Mesothelial cell of epicardium (in vitro differentiated cells): Measurements from ENCODE around the gene KLHDC9. TPM values are rescaled to one million over a fixed set of nuclear protein-coding genes. Genes with fewer than 3 reads are reported as not detected.

Experiments used
- DNase-seq, 2 experiments: peaks; one replicate each; pipeline ENCODE4 v3.0.0; 2021; ENCODE audit warnings: low spot score in 2 of 2; ENCODE audit not compliant: unreplicated experiment in 2 of 2
- H3K27ac Mint-ChIP-seq: 2 replicates; pipeline ENCODE4 v1.8.0; 2021; ENCODE audit warnings: mixed read lengths
- H3K27me3 Mint-ChIP-seq: 2 replicates; pipeline ENCODE4 v1.8.0; 2021; ENCODE audit warnings: low read depth, mixed read lengths
- H3K36me3 Mint-ChIP-seq: 2 replicates; pipeline ENCODE4 v1.8.0; 2021; ENCODE audit warnings: mixed read lengths
- H3K4me1 Mint-ChIP-seq: 2 replicates; pipeline ENCODE4 v1.8.0; 2021; ENCODE audit warnings: mixed read lengths
- H3K4me3 Mint-ChIP-seq: 2 replicates; pipeline ENCODE4 v1.8.0; 2021; ENCODE audit warnings: mild to moderate bottlenecking, moderate library complexity, mixed read lengths
- H3K9me3 Mint-ChIP-seq: 2 replicates; pipeline ENCODE4 v1.8.0; 2021; ENCODE audit warnings: mixed read lengths
- total RNA-seq: library from RNA; stranded (reverse); gene quantifications from 3 replicates; pipeline ENCODE4 v1.2.1, GENCODE V29; 2021
- TF ChIP-seq, protein P1 (sequence below): fragments of 200-600 bp; sonication (generic); IDR thresholded peaks from one replicate; pipeline ENCODE4 v1.5.0; 2021; ENCODE audit warnings: antibody characterized with exemption; ENCODE audit not compliant: unreplicated experiment

Gene KLHDC9
- total RNA-seq, 1 donor from 2014 or later: 5.4 TPM

DNA sequence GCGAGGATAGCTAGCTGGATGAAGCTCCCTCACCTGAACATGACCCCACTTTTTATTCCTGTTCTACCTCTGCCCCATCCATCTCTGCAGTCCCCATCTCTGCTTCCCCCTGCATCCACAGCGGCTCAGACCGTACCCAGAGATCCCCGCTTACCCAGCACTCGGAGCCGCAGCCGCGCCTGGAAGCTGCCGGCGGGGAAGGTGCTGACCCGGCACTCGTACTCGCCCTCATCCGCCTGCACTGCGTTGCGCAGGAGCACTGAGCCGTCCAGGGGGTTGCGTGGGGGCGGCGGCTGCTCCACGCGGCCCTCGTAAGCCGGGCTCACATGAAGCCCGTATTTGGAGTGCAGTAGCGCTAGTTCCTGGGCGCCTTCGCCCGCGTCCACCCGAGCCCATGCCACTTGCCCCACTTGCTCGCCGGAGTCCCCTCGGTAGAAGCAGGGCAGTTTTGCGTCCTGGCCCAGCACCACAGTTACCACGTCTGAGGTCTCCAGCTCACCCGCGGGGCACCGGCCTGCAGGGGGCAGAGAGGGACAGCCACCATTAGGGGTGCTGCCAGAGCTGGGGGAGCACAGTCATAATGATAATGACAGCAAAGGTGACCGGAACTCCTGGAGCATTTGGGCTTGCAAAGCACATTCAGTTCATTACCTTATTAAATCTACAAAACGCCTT lies 18.6 kb upstream of the KLHDC9 start:
- peaks cover 15% of the 10 kb centered on the region for H3K36me3 Mint-ChIP-seq
- TF ChIP-seq, protein P1, sequence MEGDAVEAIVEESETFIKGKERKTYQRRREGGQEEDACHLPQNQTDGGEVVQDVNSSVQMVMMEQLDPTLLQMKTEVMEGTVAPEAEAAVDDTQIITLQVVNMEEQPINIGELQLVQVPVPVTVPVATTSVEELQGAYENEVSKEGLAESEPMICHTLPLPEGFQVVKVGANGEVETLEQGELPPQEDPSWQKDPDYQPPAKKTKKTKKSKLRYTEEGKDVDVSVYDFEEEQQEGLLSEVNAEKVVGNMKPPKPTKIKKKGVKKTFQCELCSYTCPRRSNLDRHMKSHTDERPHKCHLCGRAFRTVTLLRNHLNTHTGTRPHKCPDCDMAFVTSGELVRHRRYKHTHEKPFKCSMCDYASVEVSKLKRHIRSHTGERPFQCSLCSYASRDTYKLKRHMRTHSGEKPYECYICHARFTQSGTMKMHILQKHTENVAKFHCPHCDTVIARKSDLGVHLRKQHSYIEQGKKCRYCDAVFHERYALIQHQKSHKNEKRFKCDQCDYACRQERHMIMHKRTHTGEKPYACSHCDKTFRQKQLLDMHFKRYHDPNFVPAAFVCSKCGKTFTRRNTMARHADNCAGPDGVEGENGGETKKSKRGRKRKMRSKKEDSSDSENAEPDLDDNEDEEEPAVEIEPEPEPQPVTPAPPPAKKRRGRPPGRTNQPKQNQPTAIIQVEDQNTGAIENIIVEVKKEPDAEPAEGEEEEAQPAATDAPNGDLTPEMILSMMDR: no peak
- H3K27me3 Mint-ChIP-seq: no peaks in the 10 kb centered on the region
- no peaks in the 10 kb centered on the region for H3K9me3 Mint-ChIP-seq
- no peak for DNase-seq
- peaks cover 35% of the 10 kb centered on the region for H3K4me1 Mint-ChIP-seq
- no peak overlapping the region for H3K27ac Mint-ChIP-seq
- no peak overlapping the region for H3K4me3 Mint-ChIP-seq

DNA sequence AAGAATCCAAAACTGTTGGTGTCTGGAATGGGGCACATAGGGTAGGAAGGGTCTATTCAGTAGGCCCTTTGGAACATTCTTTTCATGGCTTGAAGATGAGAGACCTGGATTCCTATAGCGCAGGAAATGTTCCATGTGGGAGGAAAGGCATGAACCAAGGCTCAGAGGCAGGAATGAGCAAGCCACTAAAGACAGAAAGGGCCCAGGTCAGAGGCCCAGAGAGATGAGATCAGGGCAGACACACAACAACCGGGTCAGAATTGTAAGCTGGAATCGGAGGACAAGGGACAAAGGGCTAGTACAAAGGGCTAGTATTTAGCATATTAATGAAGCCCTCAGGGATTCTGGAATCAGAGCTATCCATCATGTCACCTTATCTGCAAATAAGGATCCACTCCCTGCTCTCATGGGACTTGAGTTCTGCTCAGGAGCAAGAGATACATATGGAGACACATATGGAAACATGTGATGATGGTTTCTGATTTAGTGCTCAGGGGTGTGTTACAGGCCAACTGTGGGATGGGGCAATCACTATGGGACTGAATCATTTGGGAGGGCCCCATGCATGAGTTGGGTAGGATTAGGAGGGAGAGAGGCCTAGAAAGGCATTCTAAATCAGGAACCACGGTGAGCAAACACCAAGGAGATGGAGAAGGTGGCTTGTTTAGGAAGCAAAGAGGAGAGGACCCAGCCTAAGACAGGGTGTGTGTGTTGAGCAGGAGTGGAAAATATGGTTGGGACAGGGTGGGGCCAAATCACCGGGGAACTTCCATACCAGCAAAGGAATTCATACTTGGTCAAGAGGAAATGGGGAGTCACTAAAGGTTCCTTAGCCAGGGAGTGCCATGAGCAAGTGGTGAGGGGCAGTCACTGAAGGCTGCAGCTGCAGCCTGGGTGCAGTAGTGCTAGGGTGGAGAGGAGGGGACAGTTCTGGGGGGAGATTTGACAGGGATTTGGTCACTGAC lies 17.4 kb upstream of the KLHDC9 start:
- H3K27ac Mint-ChIP-seq: peak overlapping the region; percentile 45
- H3K9me3 Mint-ChIP-seq: no peaks in the 10 kb centered on the region
- TF ChIP-seq, protein P1: no peak
- no peaks in the 10 kb centered on the region for H3K27me3 Mint-ChIP-seq
- H3K4me1 Mint-ChIP-seq: peaks cover 41% of the 10 kb centered on the region
- H3K4me3 Mint-ChIP-seq: no peak overlapping the region
- DNase-seq: no peak
- peaks cover 15% of the 10 kb centered on the region for H3K36me3 Mint-ChIP-seq

DNA sequence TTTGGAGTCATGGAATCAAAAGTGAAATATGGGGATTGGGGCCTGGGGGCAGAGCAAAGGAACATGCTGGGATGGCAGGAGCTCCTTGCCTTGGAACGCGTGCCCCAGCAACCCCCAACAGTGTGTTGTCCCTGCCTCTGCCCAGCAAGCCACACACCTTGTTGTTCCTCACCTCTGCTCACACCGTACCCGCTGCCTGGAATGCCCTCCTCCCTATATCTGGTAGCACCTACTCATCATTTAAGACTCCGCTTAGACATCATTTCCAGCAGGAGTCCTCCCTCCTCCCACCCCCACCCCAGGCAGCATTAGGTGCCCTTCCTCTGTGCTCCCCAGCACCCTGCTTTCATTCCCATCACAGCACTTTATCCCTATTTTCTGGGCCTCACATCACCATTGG lies 16.6 kb upstream of the KLHDC9 start:
- H3K4me1 Mint-ChIP-seq: peaks cover 49% of the 10 kb centered on the region
- TF ChIP-seq, protein P1: no peak

DNA sequence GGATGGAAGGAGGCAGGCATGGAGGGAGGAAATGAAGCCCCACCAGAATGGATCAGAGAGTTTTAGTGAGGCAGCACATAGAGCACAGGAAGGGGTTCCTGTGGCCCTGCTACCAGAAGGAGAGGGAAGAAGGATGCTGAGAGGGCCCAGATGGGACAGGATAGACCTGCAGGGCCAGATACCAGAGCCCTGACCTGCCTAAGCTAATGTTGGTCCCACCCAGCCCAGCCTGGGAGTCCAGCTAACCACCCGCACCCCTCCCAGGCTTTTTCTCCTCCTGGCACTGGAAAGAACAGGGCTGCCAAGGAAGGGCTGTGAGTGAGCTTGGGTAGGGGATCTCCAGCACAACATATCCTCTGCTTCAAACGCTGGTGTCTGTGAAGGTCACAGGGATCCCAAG lies 15.7 kb upstream of the KLHDC9 start:
- Mint-ChIP-seq H3K9me3 (no peaks in the 10 kb centered on the region), H3K27ac (peak overlapping the region; percentile 94), H3K4me1 (peaks cover 58% of the 10 kb centered on the region), H3K4me3 (no peak overlapping the region), H3K27me3 (no peaks in the 10 kb centered on the region), H3K36me3 (peaks cover 14% of the 10 kb centered on the region)
- TF ChIP-seq, protein P1: no peak
- DNase-seq: no peak

More for the DNA sequence above, 16.6 kb upstream of the KLHDC9 start:
- Mint-ChIP-seq H3K4me3 (no peak overlapping the region), H3K36me3 (peaks cover 14% of the 10 kb centered on the region), H3K27ac (peak overlapping the region; percentile 17), H3K9me3 (no peaks in the 10 kb centered on the region), H3K27me3 (no peaks in the 10 kb centered on the region)
- DNase-seq: no peak

DNA sequence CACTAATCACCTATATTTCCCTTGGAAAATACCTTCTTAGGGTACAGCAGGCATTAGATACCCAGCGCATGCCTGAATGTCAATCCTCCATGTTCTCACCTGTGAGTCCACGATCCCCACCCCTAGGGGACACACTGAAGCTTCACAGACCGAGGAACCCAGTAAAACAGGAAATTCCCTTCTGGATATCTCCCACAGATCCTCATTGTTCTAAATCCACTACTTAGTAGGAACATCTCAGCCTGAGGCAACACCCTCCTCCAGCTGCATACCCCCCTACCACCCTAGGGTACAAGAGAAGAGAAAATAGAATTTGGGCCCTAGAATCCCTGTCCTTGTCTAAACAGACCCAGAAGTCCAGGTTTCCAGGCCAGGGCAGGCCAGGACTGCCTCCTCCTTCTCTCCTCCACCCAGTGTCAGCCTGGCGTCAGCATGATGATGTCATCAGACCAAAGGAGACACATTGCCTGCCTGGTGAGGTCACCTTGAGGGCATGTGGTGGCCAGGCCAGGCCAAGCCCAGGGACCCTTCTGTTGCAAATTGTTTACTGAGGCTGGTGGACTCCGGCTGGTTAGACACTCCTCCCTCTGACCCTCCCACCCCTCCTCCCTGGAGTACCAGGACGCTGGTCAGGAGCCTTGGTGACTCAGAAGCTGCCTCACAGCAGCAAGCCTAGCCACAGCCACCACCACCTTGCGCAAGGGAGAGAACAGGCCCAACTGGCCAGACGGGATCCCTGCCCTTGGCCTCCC lies 15.0 kb upstream of the KLHDC9 start:
- Mint-ChIP-seq H3K27ac (peak overlapping the region; percentile 94), H3K4me3 (no peak overlapping the region), H3K9me3 (no peaks in the 10 kb centered on the region), H3K27me3 (no peaks in the 10 kb centered on the region), H3K4me1 (peaks cover 65% of the 10 kb centered on the region), H3K36me3 (peaks cover 14% of the 10 kb centered on the region)
- DNase-seq: no peak
- TF ChIP-seq, protein P1: no peak
